NCI-H446 treated with DMSO at 0.1 percent for 48 hours (cell line): Measurements from ENCODE around the gene NTSR1.

Source experiments
- DNase-seq: peaks from one replicate; lab custom pipeline; 2025; lab: John Stamatoyannopoulos, UW

Gene NTSR1

GRCh38 chr20:62755817-62756724 lies 47.4 kb downstream of the NTSR1 start:
- DNase-seq = peak; percentile 47

- DNase-seq = no peak
Measured at GRCh38 chr20:62758226-62758912, 49.7 kb downstream of the NTSR1 start.

- DNase-seq = no peak
Measured at GRCh38 chr20:62759981-62760431, 51.4 kb downstream of the NTSR1 start.

- no peak for DNase-seq
Measured at GRCh38 chr20:62760471-62760855, 51.8 kb downstream of the NTSR1 start.

GRCh38 chr20:62760856-62761758 lies 52.5 kb downstream of the NTSR1 start:
- DNase-seq = no peak

- DNase-seq = no peak
Measured at GRCh38 chr20:62761759-62762131, 53.1 kb downstream of the NTSR1 start.

- DNase-seq = no peak
Measured at GRCh38 chr20:62762376-62762775, 53.7 kb downstream of the NTSR1 start.

- DNase-seq = no peak
Measured at GRCh38 chr20:62762801-62763368, 54.2 kb downstream of the NTSR1 start.

- no peak for DNase-seq
Measured at GRCh38 chr20:62763404-62763803, 54.8 kb downstream of the NTSR1 start.

- no peak for DNase-seq
Measured at GRCh38 chr20:62764156-62764935, 55.7 kb downstream of the NTSR1 start.

- no peak for DNase-seq
Measured at GRCh38 chr20:62765021-62765420, 56.4 kb downstream of the NTSR1 start.

- DNase-seq = no peak
Measured at GRCh38 chr20:62765432-62766070, 56.9 kb downstream of the NTSR1 start.

GRCh38 chr20:62766071-62766450 lies 57.4 kb downstream of the NTSR1 start:
- DNase-seq = no peak

GRCh38 chr20:62766716-62767115 lies 58.1 kb downstream of the NTSR1 start:
- no peak for DNase-seq

GRCh38 chr20:62768234-62768546 lies 59.6 kb downstream of the NTSR1 start:
- DNase-seq = no peak

- no peak for DNase-seq
Measured at GRCh38 chr20:62768551-62769287, 60.1 kb downstream of the NTSR1 start.

- DNase-seq = no peak
Measured at GRCh38 chr20:62769346-62770071, 60.9 kb downstream of the NTSR1 start.

- DNase-seq = no peak
Measured at GRCh38 chr20:62770111-62770910, 61.7 kb downstream of the NTSR1 start.

GRCh38 chr20:62770916-62771315 lies 62.3 kb downstream of the NTSR1 start:
- DNase-seq = no peak
